ENCODE results near the gene APOD.

APOD gene

DNA sequence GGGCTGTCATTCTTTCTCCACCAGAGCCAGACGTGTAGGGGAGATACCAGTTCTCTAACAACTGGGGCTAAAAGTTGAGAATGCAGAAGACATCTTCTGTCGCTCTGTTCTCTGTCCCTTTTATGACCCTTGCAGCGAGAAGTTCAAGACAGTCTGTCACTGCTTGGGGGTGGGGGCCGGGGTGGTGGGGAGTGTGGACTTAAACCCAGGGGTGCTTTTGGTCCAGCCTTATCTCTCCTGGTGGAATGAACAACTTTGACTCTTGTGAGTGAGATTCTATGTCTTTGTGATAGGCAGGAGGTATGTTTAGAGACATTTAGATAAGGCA is 767 bp upstream of the APOD start:
- DNase-seq = no peak

DNA sequence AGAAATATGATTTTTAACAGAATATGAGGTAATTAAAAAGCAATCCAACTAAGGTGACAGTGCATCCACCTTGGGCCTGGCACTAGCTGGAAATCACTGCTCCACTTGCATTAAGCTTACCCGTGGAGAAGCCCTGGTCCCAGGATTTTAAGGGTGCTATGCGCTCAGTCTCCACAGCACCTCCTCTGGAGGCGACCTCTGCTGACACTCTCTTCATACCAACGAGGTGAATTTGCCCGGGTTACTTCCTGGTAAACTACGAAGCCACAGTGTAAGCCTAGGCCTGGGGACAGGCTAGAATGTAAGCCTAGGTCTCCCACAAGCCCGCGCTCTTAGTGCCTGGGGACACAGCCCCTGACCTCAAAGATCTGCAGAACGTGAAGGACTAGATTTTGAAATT is 793 bp downstream of the APOD start:
- DNase-seq = no peak

DNA sequence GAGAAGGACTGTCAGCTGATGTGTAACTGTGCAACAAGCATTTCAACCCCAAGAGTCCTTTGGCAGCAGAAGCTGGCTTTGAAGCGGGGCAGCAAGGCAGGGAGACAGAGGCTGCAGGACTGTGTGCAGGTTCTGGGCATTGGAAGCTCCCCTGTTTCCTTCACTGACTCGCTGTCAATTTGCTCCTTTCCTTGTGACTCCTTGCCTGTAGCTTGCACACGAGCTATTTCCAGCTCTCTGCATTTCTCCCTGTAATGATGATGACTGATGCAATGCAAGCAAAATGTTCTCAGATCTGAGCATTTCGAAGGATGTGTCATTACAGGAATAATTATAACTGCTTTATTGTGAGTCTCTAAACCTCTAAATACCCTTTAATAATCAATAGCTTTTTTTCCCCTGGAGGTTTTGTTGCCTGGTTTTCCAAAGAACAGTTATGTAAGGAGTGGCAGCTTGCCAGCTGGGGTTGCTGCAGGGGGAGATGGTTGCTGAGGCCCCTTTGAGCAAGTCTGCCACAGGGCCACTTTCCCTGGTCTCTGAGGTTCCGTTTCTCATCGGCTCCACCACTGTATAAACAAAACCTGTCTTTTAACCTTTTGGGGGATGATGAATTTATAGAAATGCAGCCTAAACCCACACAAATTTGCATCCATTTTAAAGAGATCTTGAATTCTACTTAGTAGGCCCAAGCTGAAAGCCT is 2.8 kb downstream of the APOD start:
- DNase-seq = no peak

GRCh38 chr3:195579281-195579680 is 4.5 kb downstream of the APOD start:
- no peak for DNase-seq

DNA sequence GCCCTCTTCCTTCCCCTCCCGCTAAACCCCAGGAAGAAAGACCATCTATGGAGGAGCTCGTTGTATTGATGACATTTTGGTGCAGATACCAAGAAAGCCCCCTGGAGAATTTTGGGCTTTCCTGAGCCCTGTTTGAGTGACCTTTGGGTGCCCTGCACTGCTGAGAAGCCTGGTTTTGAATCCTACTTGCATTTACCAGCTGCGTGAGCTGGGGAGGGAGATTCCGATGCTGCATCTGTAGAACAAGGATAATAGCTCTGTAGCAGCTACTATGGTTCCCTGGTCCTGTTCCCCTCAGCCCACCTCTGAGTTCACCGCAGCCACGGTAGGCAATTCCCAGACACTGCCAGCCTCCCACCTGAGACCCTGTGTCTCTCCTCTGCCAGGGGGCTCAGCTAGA is 5.2 kb downstream of the APOD start:
- no peak for DNase-seq

DNA sequence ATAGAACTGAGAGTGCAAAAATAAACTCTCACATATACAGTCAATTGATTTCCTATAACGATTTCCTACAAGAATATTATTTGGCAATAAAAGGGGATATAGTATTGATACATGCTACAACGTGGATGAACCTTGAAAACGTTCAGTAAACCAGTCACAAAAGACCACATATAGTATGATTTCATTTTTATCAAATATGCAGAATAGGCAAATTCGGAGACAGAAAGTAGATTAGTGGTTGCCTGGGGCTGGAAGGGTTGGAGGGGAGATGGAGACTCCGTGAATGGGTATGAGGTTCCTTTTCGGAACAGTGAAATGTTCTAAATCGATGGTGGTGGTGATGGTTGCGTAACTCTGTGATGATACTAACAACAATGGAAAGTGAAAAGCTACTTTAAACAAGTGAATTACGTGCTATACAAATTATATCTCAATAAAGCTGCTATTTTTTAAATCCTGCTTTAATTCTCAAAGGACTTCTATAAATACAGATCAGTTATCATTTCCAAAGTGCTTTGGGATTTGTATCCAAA is 6.0 kb downstream of the APOD start:
- DNase-seq = no peak

DNA sequence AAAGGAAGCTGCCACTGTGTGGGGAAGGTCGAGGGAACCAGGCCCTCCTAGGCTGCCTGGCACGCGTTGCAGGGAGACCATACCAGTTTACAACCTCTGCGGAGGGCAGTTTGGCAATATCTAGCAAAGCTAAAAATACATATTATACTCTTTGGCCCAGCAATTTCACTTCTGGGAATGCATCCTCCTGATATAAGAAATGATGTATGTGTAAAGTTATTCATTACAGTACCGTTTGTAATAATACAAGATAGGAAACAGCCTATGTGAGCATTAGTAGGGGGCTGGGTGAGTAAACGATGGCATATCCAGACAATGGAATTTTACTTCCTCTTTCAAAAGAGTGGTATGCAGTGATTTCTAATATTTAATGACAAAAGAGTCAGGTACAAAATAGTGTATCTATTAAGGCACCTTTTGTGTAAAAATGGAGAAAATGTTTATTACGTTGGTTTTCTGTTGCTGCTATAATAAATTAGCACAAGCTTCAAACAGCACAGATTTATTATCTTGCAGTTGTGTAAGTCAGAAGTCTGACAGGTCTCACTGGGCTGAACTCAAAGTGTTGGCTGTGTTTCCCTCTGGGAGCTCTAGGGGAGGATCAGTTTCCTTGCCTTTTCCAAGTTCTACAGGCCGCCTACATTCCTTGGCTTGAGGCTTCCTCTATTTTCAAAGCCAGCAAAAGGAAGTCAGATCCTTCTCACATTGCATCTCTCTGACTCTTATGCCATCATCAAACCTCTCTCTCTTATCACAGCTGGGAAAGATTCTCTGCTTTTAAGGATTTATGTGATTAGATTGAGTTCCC is 9.0 kb downstream of the APOD start:
- peak; percentile 14 for DNase-seq

GRCh38 chr3:195573611-195574496 is 9.9 kb downstream of the APOD start:
- DNase-seq = no peak

- no peak for DNase-seq
Measured at GRCh38 chr3:195571361-195571760, 12.4 kb downstream of the APOD start.

DNA sequence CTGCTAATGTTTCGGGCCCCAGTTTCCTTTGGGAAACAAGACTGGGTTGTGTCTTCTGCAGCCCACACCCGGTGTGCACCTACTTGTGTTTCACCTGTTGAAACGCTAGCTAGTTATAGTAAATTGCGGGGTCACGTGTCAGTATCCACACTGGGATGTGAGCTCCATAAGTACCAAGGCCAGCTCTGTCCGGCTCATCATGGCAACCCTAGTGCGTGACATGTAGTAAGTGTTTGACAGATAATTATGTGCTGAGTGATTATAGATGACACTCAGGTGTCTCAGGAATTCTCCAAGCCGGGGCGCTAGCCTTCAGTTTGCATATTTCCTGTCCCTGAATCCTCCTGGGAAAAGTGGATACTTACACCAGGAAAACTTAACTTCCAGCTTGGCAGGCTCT is 12.8 kb downstream of the APOD start:
- no peak for DNase-seq

GRCh38 chr3:195570344-195570743 is 13.4 kb downstream of the APOD start:
- DNase-seq = no peak

- no peak for DNase-seq
Measured at GRCh38 chr3:195568630-195569029, 15.1 kb downstream of the APOD start.

GRCh38 chr3:195566797-195567196 is 16.9 kb downstream of the APOD start:
- DNase-seq = no peak

DNA sequence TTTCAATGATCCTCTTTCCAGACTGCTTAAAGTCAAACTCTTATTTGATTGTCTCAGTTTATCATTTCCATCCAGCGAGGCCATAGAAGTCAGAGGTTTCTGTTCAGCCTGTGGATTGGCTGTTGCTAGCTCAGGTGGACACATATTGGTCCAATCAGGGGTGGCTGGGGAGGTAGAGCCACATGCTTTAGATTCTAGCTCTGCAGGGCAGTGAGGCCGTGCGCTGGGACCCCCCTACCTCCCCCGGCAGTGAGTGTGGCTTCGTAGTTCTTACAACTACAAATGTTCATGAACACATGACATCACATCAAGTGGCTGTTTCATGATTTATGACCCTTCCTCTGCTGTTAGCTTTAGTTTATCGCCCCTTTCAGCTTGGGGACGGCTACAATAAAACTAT is 18.0 kb downstream of the APOD start:
- DNase-seq = no peak

DNA sequence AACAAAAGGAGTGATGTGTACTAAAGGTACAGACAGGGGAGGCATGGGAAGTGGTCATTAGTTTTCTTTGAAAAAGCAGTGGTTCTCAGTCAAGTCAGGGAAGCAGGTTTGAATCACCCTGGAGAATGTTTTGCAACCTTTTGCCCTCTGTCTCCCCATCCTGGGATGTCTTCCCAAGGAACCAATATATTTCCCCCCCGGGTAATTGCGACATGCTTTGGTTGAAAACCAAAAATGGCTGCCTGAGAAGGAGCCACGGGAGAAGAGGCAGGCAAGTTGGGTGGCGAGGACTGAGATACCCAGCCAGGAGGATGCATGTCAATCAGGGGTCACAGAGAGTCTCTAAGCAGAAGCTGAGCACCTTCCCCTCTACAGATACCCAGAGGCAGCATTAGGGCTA is 20.4 kb downstream of the APOD start:
- no peak for DNase-seq

GRCh38 chr3:195559723-195560409 is 23.9 kb downstream of the APOD start:
- DNase-seq = no peak

DNA sequence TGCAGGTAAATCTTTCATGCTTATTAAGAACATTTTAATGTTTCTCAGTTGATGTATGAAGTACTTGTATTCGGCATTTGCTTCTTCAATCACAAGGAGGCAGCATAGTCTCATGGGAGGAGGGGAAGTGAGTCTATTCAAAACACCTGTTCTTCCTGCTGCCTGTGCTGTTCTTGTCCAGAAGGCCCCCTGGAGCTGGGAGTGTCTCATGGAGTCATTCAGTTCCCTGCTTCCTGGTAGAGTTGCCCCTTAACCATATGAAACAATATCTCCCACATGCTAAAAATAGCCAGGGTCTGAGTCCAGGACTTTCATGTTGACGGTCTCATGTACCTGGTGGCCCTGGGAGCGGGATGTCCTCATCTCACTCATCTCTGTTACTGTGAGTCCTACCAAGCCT is 25.1 kb downstream of the APOD start:
- DNase-seq = no peak

- DNase-seq = no peak
Measured at GRCh38 chr3:195557322-195557721, 26.4 kb downstream of the APOD start.

DNA sequence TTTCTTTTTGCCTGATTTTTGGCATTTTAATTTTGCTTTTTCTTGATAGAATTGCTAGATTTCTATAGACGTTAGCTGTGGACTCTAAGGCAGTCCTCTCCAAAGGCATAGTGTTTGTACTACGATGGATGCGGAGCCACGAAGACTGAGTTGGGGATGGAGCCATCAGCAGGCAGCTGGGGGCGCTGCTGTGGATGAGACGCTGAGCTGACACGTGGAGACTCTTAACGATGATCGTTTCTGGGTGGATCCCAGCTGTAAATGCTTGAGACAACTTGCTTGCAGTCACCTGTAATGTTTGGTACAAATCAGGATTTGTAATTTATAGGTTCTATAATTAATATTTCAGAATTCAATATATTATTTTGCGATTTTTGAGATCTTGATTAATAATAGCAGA is 27.4 kb downstream of the APOD start:
- no peak for DNase-seq

GRCh38 chr3:195555110-195555509 is 28.6 kb downstream of the APOD start:
- no peak for DNase-seq

DNA sequence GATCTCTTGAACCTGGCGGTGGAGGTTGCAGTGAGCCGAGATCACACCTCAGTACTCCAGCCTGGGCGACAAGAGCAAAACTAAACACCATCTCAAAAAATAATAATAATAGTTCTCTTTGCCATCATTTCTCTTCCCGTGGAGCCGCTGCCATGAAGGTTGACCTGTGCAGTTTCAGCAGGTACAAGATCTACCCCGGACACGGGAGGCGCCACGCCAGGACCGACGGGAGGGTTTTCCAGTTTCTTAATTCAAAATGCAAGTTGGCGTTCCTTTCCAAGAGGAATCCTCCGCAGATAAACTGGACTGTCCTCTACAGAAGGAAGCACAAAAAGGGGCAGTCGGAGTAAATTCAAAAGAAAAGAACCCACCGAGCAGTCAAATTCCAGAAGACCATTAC is 29.3 kb downstream of the APOD start:
- no peak for DNase-seq

DNA sequence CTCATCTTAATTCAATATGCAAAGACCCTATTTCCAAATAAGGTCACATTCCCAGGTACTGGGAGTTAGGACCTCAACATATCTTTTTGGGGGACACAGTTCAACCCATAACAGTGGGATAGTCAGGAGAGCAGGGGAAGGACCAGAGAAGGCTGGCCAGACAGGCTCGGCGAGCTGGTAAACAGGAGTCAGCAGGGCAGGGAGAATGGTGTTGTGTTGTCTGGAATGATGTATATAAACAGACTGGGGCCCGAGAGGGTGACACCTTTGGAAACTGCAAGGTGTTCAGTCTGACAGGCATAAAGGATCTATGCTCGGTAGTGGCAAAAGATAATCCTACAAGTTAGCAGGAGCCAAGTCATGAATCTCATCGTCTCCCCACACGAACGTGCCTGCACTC is 30.5 kb downstream of the APOD start:
- DNase-seq = no peak
